Memory B cell (primary cell): Measurements from ENCODE around the gene NFKB2.

Experiments
- ATAC-seq: fragments of 150-1000 bp; cut with Tn5 transposase; 2 replicates; pipeline ENCODE4 v1.10.0; 2021; ENCODE audit warnings: low read depth, mild to moderate bottlenecking, moderate library complexity
- DNase-seq, 2 donors: peaks; one replicate each; pipeline ENCODE4 v3.0.0; 2022; ENCODE audit warnings: low spot score in 2 of 2
- H3K27ac Mint-ChIP-seq: one replicate; pipeline ENCODE4 v1.8.0; 2022; ENCODE audit warnings: mild to moderate bottlenecking, moderate library complexity, mixed read lengths
- H3K27me3 Mint-ChIP-seq: one replicate; pipeline ENCODE4 v1.8.0; 2022; ENCODE audit warnings: mixed read lengths
- H3K36me3 Mint-ChIP-seq: one replicate; pipeline ENCODE4 v1.8.0; 2022; ENCODE audit warnings: mild to moderate bottlenecking, mixed read lengths
- H3K4me1 Mint-ChIP-seq: one replicate; pipeline ENCODE4 v1.8.0; 2022; ENCODE audit warnings: mixed read lengths
- H3K4me3 Mint-ChIP-seq: one replicate; pipeline ENCODE4 v1.8.0; 2022; ENCODE audit warnings: mild to moderate bottlenecking, moderate library complexity, mixed read lengths
- H3K9me3 Mint-ChIP-seq: one replicate; pipeline ENCODE4 v1.8.0; 2022; ENCODE audit warnings: mixed read lengths

NFKB2 gene

DNA sequence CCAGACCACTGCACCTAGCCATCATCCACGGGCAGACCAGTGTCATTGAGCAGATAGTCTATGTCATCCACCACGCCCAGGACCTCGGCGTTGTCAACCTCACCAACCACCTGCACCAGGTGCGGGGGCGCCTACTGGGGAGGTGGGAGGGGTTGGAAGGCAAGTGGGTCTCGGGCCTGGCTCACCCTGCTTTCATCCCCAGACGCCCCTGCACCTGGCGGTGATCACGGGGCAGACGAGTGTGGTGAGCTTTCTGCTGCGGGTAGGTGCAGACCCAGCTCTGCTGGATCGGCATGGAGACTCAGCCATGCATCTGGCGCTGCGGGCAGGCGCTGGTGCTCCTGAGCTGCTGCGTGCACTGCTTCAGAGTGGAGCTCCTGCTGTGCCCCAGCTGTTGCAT lies 4.6 kb downstream of the NFKB2 start:
- DNase-seq (no peak), ATAC-seq (no peak)
- peaks cover 33% of the 10 kb centered on the region for H3K4me1 Mint-ChIP-seq
- no peaks in the 10 kb centered on the region for H3K9me3 Mint-ChIP-seq
- H3K4me3 Mint-ChIP-seq = no peak overlapping the region
- peak overlapping the region; percentile 100 for H3K27ac Mint-ChIP-seq
- H3K27me3 Mint-ChIP-seq = no peaks in the 10 kb centered on the region
- H3K36me3 Mint-ChIP-seq = peaks cover 25% of the 10 kb centered on the region

GRCh38 chr10:102400598-102401341 lies 5.3 kb downstream of the NFKB2 start:
- DNase-seq (no peak), ATAC-seq (no peak)
- Mint-ChIP-seq H3K9me3 (no peaks in the 10 kb centered on the region), H3K36me3 (peaks cover 25% of the 10 kb centered on the region), H3K27ac (peak overlapping the region; percentile 75), H3K27me3 (no peaks in the 10 kb centered on the region), H3K4me1 (peaks cover 33% of the 10 kb centered on the region), H3K4me3 (no peak overlapping the region)

DNA sequence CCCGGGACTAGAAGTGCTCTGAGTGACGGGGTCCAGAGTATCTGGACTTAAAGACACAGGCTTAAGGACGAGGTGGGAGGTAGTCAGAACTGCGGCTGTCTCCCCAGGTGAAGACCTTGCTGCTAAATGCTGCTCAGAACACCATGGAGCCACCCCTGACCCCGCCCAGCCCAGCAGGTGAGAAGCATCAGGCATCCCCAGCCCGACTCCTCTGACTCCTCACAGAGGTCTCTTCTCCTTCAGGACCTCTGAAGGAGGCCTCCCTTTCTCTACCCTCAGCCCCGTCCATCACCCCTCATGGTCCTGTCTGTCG lies 5.8 kb downstream of the NFKB2 start:
- no peaks in the 10 kb centered on the region for H3K27me3 Mint-ChIP-seq
- peaks cover 29% of the 10 kb centered on the region for H3K4me1 Mint-ChIP-seq
- no peak for ATAC-seq
- H3K27ac Mint-ChIP-seq = peak overlapping the region; percentile 20
- H3K36me3 Mint-ChIP-seq = peaks cover 21% of the 10 kb centered on the region
- H3K4me3 Mint-ChIP-seq = no peak overlapping the region
- no peaks in the 10 kb centered on the region for H3K9me3 Mint-ChIP-seq
- DNase-seq = no peak

DNA sequence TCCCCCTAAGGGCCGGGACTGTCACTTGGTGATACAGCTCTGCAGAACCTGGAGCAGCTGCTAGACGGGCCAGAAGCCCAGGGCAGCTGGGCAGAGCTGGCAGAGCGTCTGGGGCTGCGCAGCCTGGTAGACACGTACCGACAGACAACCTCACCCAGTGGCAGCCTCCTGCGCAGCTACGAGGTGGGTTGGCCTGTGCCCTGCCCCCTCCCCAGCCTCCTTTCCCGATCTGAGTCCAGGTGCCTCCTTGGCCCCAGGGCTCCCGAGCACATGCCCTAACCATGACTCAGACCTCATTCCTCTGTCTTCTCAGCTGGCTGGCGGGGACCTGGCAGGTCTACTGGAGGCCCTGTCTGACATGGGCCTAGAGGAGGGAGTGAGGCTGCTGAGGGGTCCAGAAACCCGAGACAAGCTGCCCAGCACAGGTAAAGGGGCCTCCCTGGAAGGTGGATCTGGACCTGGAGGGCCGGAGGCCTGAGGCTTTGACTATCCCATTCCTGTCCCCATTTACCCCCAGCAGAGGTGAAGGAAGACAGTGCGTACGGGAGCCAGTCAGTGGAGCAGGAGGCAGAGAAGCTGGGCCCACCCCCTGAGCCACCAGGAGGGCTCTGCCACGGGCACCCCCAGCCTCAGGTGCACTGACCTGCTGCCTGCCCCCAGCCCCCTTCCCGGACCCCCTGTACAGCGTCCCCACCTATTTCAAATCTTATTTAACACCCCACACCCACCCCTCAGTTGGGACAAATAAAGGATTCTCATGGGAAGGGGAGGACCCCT lies 6.4 kb downstream of the NFKB2 start:
- Mint-ChIP-seq H3K36me3 (peaks cover 19% of the 10 kb centered on the region), H3K27ac (peak overlapping the region; percentile 20), H3K4me3 (no peak overlapping the region), H3K4me1 (peaks cover 24% of the 10 kb centered on the region), H3K9me3 (no peaks in the 10 kb centered on the region), H3K27me3 (peaks cover 2% of the 10 kb centered on the region)
- no peak for DNase-seq
- ATAC-seq = no peak

- no peak for ATAC-seq
- no peak for DNase-seq
- no peak overlapping the region for H3K4me3 Mint-ChIP-seq
- H3K36me3 Mint-ChIP-seq = peaks cover 18% of the 10 kb centered on the region
- peaks cover 22% of the 10 kb centered on the region for H3K4me1 Mint-ChIP-seq
- peaks cover 3% of the 10 kb centered on the region for H3K27me3 Mint-ChIP-seq
- H3K27ac Mint-ChIP-seq = no peak overlapping the region
- no peaks in the 10 kb centered on the region for H3K9me3 Mint-ChIP-seq
Observed at GRCh38 chr10:102402512-102402896, 7.0 kb downstream of the NFKB2 start.

DNA sequence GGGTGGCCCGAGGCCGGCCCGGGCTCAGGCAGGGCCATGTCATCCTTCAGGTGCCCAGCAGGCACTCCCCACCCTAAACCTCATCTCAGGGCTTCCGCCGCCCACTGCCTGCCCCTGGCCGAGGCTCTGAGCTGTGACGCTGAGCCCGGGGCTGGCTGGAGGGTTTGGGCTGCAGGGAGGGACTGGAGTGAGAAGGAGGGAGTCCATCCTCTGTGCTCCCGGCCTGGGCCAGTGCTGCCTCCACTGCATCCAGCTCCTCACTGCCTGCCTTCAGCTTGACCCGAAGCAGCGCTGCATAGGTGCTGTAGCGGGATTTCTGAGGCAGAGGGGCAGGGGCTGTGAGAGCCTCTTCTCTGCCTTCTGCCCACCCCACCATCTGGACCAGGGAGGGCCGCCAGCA lies 7.6 kb downstream of the NFKB2 start:
- ATAC-seq (no peak), DNase-seq (no peak)
- no peaks in the 10 kb centered on the region for H3K9me3 Mint-ChIP-seq
- H3K4me1 Mint-ChIP-seq = peaks cover 18% of the 10 kb centered on the region
- peaks cover 16% of the 10 kb centered on the region for H3K36me3 Mint-ChIP-seq
- H3K27me3 Mint-ChIP-seq = peaks cover 3% of the 10 kb centered on the region
- no peak overlapping the region for H3K27ac Mint-ChIP-seq
- no peak overlapping the region for H3K4me3 Mint-ChIP-seq

DNA sequence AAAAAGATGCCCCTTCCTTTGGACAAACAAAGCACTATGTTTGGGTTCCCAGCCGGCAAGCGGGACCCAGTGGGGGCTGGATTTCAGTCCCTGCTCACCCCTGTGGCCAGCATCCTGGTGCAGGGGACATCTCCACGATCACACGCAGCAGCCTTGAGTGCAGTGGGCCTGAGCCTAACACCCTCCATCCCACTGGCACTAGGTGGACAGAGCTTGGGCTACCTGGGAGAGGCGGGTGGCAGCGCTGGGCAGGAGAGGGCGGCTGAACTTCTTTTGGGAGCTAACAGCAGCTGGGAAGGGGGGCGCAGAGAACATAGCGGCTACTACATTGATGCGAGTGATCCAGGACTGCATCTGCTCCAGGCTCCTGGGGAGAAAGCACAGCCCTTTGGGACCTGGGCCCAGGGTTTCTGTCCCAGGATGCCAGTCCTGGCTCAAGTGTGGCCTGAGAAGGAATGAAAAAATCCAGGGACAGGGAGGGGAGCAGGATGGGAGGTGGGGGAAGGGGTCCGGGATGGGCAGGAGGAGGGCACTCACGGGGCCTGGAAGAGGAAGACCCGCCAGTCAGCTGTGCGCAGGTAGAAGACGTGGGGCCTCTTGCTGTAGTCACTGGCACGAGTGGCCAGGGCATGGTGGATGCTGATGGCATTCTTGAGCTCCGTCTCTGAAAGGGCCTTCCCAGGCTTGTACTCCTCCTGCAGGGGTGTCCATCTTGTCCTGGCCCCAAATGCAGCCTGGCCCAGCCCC lies 9.0 kb downstream of the NFKB2 start:
- Mint-ChIP-seq H3K27me3 (peaks cover 9% of the 10 kb centered on the region), H3K4me3 (no peak overlapping the region), H3K4me1 (peaks cover 15% of the 10 kb centered on the region), H3K27ac (peak overlapping the region; percentile 22), H3K36me3 (peaks cover 12% of the 10 kb centered on the region), H3K9me3 (no peaks in the 10 kb centered on the region)
- no peak for ATAC-seq
- DNase-seq = no peak

DNA sequence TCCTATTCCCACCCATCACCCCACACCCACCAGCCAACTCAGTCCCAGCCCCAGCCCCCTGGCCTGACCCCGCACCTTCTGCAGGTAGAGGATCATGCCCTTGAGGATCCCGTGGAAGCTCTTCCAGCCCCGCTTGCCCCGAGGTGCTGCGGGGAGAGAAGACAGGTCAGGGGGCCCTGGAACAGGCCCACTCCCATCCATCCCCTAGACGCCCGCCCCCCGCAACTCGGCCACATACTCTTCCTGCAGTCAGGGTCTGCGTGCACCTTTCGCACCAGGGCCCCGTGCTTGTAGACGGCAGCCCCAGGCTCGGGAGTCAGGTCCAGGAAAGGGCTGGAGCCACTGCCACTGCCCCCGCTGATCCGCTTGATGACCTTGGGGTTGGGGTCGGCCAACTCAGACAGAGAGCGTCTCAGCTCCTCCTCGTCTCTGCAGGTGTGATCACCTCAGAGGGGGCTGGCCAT lies 9.6 kb downstream of the NFKB2 start:
- ATAC-seq (no peak), DNase-seq (no peak)
- Mint-ChIP-seq H3K4me3 (no peak overlapping the region), H3K4me1 (peaks cover 16% of the 10 kb centered on the region), H3K9me3 (no peaks in the 10 kb centered on the region), H3K36me3 (peaks cover 7% of the 10 kb centered on the region), H3K27ac (peak overlapping the region; percentile 22), H3K27me3 (peaks cover 14% of the 10 kb centered on the region)

DNA sequence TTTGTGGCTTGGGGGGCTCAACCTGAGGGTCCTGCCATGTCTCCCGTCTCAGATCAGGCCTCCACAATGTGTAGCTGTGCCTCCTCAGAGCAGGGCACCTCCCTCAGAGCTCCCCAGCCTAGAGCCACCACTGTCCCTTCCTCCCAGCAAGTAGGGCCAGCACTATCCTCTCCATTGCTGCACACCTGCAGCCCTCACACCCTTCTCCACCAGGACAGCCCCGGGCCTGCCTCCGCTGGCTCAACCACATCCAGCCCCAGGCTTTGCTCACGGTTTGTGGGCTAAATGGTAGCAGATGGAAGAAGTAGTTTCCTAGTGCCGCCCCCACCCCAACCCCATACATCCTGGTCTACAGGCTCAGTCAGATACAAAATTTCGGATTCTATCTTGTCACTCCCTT lies 10.1 kb downstream of the NFKB2 start:
- no peaks in the 10 kb centered on the region for H3K9me3 Mint-ChIP-seq
- H3K27ac Mint-ChIP-seq = peak overlapping the region; percentile 22
- H3K4me3 Mint-ChIP-seq = no peak overlapping the region
- DNase-seq (no peak), ATAC-seq (no peak)
- H3K36me3 Mint-ChIP-seq = peaks cover 5% of the 10 kb centered on the region
- H3K27me3 Mint-ChIP-seq = peaks cover 14% of the 10 kb centered on the region
- H3K4me1 Mint-ChIP-seq = peaks cover 16% of the 10 kb centered on the region

- Mint-ChIP-seq H3K9me3 (no peaks in the 10 kb centered on the region), H3K4me1 (peaks cover 24% of the 10 kb centered on the region), H3K27me3 (peaks cover 22% of the 10 kb centered on the region), H3K27ac (no peak overlapping the region), H3K36me3 (peaks cover 3% of the 10 kb centered on the region), H3K4me3 (no peak overlapping the region)
- DNase-seq = no peak
- no peak for ATAC-seq
Observed at GRCh38 chr10:102406815-102407214, 11.3 kb downstream of the NFKB2 start.

DNA sequence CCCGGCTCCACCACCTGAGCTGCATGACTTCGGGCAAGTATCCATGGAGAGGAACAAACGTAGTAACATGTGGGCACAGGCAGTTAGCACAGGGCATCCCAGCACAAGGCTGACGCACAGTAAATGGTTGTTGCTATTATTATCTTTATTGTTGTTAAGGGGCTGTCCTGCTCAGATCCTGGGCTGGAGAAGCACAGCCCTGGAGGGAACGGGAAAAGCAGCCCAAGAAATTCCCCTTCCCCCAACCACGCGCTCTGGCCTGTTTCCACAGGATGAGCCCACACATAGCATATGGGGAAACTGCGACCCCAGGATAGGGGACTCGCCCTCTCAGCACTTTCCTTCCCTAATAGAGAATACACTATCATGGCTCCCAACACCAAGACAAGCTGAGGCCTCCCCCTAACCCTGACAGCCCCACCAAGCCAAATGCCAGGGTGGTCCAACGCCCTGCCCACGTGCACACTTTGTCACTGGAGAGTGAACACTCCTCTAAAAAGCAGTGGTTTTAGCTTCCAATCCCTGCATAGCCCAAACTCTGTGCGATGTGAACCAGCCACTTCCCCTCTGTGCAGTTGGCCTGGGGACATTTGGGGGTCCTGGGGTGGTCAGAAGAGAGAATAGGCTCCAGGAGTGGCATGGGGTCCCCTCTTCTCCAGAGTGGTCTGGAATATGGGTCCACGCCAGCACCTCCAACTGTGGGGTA lies 12.1 kb downstream of the NFKB2 start:
- no peaks in the 10 kb centered on the region for H3K36me3 Mint-ChIP-seq
- no peak overlapping the region for H3K27ac Mint-ChIP-seq
- ATAC-seq (no peak), DNase-seq (no peak)
- peaks cover 24% of the 10 kb centered on the region for H3K27me3 Mint-ChIP-seq
- H3K4me1 Mint-ChIP-seq = peaks cover 27% of the 10 kb centered on the region
- no peak overlapping the region for H3K4me3 Mint-ChIP-seq
- H3K9me3 Mint-ChIP-seq = no peaks in the 10 kb centered on the region

DNA sequence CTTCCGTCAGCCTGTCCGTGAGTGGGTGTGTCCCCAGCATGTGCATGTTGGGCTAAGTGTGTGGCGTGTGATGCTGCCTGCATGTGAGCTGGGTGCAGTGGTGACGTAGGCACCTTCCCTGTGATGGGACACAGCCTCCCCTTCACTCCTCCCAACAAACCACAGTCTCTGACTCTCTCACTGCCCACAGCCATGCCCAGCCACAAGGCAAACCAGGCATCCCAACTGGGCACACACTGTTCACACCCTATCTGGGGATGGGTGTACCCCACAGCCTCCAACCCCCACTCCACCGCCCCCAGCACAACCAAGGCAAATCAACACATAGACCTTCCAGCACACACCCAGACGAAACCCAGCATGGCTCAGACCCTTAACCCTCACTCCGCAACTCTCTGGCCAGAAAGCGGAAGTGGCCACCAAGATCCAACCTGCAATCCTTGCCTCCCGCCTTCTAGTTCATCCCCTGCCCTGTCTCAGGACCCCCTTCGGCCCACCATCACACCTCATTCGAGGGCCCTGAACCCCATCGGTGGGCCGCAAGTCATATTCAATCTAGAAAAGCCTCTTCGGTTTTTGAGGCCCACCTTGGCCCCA lies 12.7 kb downstream of the NFKB2 start:
- no peaks in the 10 kb centered on the region for H3K36me3 Mint-ChIP-seq

DNA sequence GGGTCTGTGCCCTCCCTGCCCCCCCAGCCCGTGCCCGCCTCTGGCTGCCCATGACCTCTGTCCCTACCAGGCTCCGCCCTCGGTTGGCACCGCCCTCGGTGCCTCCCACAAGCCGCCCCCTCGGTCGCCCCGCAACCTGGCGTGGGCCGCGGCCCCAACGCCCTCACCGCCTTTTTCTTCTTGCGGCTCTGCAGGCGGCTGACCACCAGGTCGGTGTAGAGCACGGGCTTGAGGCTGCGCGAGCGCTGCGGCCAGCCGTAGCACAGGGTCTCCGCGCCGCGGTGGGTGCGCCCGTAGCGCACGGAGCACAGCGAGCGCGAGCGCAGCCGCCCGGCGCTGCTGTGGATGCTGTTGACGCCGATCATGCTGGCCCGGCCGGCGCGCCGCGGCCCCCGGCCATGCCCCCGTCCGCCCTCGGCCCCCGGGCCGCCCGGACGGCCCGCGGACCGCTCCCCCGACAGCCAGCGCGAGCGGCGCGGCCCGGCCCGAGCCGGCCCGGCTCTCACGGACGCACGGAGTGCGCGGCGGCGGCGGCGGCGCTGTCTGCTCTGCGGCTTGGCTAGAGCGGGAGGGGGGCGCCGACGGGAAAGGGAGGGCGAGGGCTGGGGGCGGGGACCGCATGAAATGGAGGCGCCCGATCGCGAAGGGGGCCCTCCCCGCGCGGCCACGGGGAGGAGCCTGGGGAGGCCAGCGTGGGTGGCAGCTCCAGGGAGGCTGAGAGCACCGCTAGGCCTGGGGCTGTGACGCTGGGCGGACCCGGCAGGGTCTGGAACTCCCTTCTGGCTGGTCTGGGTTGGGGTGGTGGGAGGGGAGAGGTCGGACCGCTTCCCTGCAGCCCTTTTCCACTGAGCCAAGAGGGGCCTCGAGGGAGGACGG lies 13.5 kb downstream of the NFKB2 start:
- no peaks in the 10 kb centered on the region for H3K36me3 Mint-ChIP-seq
- no peaks in the 10 kb centered on the region for H3K9me3 Mint-ChIP-seq
- ATAC-seq (peak; percentile 43), DNase-seq (peak in 1 of 2 donors; percentile 34)
- peaks cover 24% of the 10 kb centered on the region for H3K27me3 Mint-ChIP-seq
- H3K4me3 Mint-ChIP-seq = peak overlapping the region; percentile 66
- H3K4me1 Mint-ChIP-seq = peaks cover 28% of the 10 kb centered on the region
- peak overlapping the region; percentile 37 for H3K27ac Mint-ChIP-seq

More for the DNA sequence above, 12.7 kb downstream of the NFKB2 start:
- Mint-ChIP-seq H3K4me1 (peaks cover 32% of the 10 kb centered on the region), H3K4me3 (peak overlapping the region; percentile 65), H3K27ac (no peak overlapping the region), H3K27me3 (peaks cover 24% of the 10 kb centered on the region), H3K9me3 (no peaks in the 10 kb centered on the region)
- ATAC-seq = no peak
- DNase-seq = no peak
